Measurements from ENCODE around the gene ATAD2B.

GRCh38 chr2:23813438-23813837, 113.5 kb downstream of the ATAD2B start:
- TF ChIP-seq RNF2 (IDR thresholded peaks at IDR 0.05; ENCODE audit: borderline replicate concordance, low read depth, low read length, missing control alignments, poor library complexity, severe bottlenecking) (no peak), HDAC2 (IDR thresholded peaks at IDR 0.05; ENCODE audit: borderline replicate concordance in 1 of 2, low read depth in 2 of 2, low read length in 2 of 2) (no peak), POLR2A (IDR thresholded peaks at IDR 0.05; ENCODE audit: control extremely low read depth in 1 of 2, low read depth in 2 of 2, low read length in 2 of 2) (no peak), GABPA (IDR thresholded peaks at IDR 0.05; ENCODE audit: borderline replicate concordance, insufficient read depth, low read length) (no peak)

All from H1 (cell line).